GM03348 (cell line): ENCODE measurements around the gene MEGF6.

Source experiments
- DNase-seq: peaks from one replicate; pipeline ENCODE4 v3.0.0; 2012; ENCODE audit warnings: low spot score

The MEGF6 gene

GRCh38 chr1:3611170-3612019 lies at the start of gene MEGF6:
Gene MEGF6, minus strand, starts transcription at chr1:3611508. Its CDS starts 240 bp downstream, at chr1:3611268.
- DNase-seq, result peak; percentile 80

- no peak for DNase-seq
These were observed 49.4 kb upstream of the MEGF6 start for GRCh38 chr1:3660704-3661103.

- no peak for DNase-seq
These were observed 47.8 kb upstream of the MEGF6 start for GRCh38 chr1:3659093-3659492.

- no peak for DNase-seq
These were observed 46.9 kb upstream of the MEGF6 start for GRCh38 chr1:3658231-3658615.

- no peak for DNase-seq
These were observed 46.4 kb upstream of the MEGF6 start for GRCh38 chr1:3657578-3658230.

GRCh38 chr1:3657096-3657475 lies 45.8 kb upstream of the MEGF6 start:
- no peak for DNase-seq

- DNase-seq, result no peak
These were observed 45.3 kb upstream of the MEGF6 start for GRCh38 chr1:3656450-3657095.

GRCh38 chr1:3654549-3655281 lies 43.4 kb upstream of the MEGF6 start:
- no peak for DNase-seq

- DNase-seq, result no peak
These were observed 41.9 kb upstream of the MEGF6 start for GRCh38 chr1:3653286-3653618.

GRCh38 chr1:3652548-3653285 lies 41.4 kb upstream of the MEGF6 start:
- no peak for DNase-seq

- DNase-seq, result peak; percentile 20
These were observed 40.7 kb upstream of the MEGF6 start, which contains the start of gene TP73 for GRCh38 chr1:3651930-3652547. Gene TP73, plus strand, starts transcription at chr1:3652516. Its CDS starts 29,850 bp downstream, at chr1:3682366.

- DNase-seq, result no peak
These were observed 40.0 kb upstream of the MEGF6 start for GRCh38 chr1:3651026-3651929.

- no peak for DNase-seq
These were observed 39.1 kb upstream of the MEGF6 start for GRCh38 chr1:3650248-3651025.

- DNase-seq, result peak; percentile 96
These were observed 38.3 kb upstream of the MEGF6 start, which contains the start of gene WRAP73 for GRCh38 chr1:3649342-3650247. Gene WRAP73, minus strand, starts transcription at chr1:3650103. Its CDS starts 104 bp downstream, at chr1:3649999.

- DNase-seq, result no peak
These were observed 35.3 kb upstream of the MEGF6 start for GRCh38 chr1:3646596-3646995.

- DNase-seq, result no peak
These were observed 34.5 kb upstream of the MEGF6 start for GRCh38 chr1:3645666-3646355.

GRCh38 chr1:3645247-3645646 lies 33.9 kb upstream of the MEGF6 start:
- DNase-seq, result no peak
